Keratinocyte (primary cell): ENCODE results near the gene LARGE1. TPM values are rescaled to one million over a fixed set of nuclear protein-coding genes. Genes with fewer than 3 reads are reported as not detected.
A peak's percentile ranks its signal among the peaks of the same experiment; 100 is the strongest.

Source experiments
- DNase-seq: peaks from one replicate; pipeline ENCODE4 v3.0.0-alpha.2; 2011; ENCODE audit warnings: low read depth, missing footprints, low spot score
- FAIRE-seq: peaks from 2 replicates; lab custom pipeline; 2011; peaks lifted over from hg19 to GRCh38; lab: Jason Lieb, UNC
- H2AFZ ChIP-seq: 2 replicates; pipeline ENCODE4 v1.6.0; 2012; ENCODE audit warnings: low read length, control low read depth, inconsistent platforms; ENCODE audit not compliant: control insufficient read depth
- H3K27ac ChIP-seq: 2 replicates; pipeline ENCODE4 v1.5.1; 2011; ENCODE audit warnings: low read length; ENCODE audit not compliant: control insufficient read depth, insufficient read depth
- H3K27me3 ChIP-seq: 3 replicates; pipeline ENCODE4 v1.6.0; 2011; ENCODE audit warnings: low read length; ENCODE audit not compliant: control insufficient read depth, insufficient read depth; ENCODE audit errors: extremely low read depth
- H3K36me3 ChIP-seq, 2 experiments: 2 replicates in 1 of 2; 3 replicates in 1 of 2; pipeline ENCODE4 v1.5.1; 2011; ENCODE audit warnings: low read length in 2 of 2, mild to moderate bottlenecking in 1 of 2; ENCODE audit not compliant: control insufficient read depth in 2 of 2, insufficient read depth in 2 of 2; ENCODE audit errors: extremely low read depth in 1 of 2
- H3K4me1 ChIP-seq: 3 replicates; pipeline ENCODE4 v1.5.1; 2011; ENCODE audit warnings: low read length; ENCODE audit not compliant: control insufficient read depth, insufficient read depth; ENCODE audit errors: extremely low read depth
- H3K4me2 ChIP-seq: 3 replicates; pipeline ENCODE4 v1.6.0; 2011; ENCODE audit warnings: low read depth, low read length; ENCODE audit not compliant: control insufficient read depth, insufficient read depth; ENCODE audit errors: extremely low read depth
- H3K4me3 ChIP-seq, 3 experiments: fragments of 200-600 bp in 1 of 3; sonication (generic) in 1 of 3; 2 replicates in 2 of 3; 3 replicates in 1 of 3; pipeline ENCODE4 v1.5.1; 2011 to 2016; ENCODE audit warnings: low read length in 3 of 3, mild to moderate bottlenecking in 3 of 3, control low read depth in 2 of 3, inconsistent platforms in 1 of 3, low read depth in 1 of 3, mixed read lengths in 1 of 3, mixed run types in 1 of 3, moderate library complexity in 1 of 3; ENCODE audit not compliant: control insufficient read depth in 2 of 3, insufficient read depth in 2 of 3; ENCODE audit errors: extremely low read depth in 1 of 3
- H3K79me2 ChIP-seq: 2 replicates; pipeline ENCODE4 v1.6.0; 2012; ENCODE audit warnings: low read length; ENCODE audit not compliant: control insufficient read depth, insufficient read depth
- H3K9ac ChIP-seq: 3 replicates; pipeline ENCODE4 v1.6.0; 2011; ENCODE audit warnings: low read length; ENCODE audit not compliant: control insufficient read depth, insufficient read depth; ENCODE audit errors: extremely low read depth
- H3K9me1 ChIP-seq: 3 replicates; pipeline ENCODE4 v1.6.0; 2011; ENCODE audit warnings: low read length; ENCODE audit not compliant: control insufficient read depth, insufficient read depth; ENCODE audit errors: extremely low read depth
- H3K9me3 ChIP-seq: 2 replicates; pipeline ENCODE4 v1.5.1; 2012; ENCODE audit warnings: low read depth, low read length; ENCODE audit not compliant: control insufficient read depth
- H4K20me1 ChIP-seq: 3 replicates; pipeline ENCODE4 v1.6.0; 2011; ENCODE audit warnings: low read length; ENCODE audit not compliant: control insufficient read depth, insufficient read depth; ENCODE audit errors: extremely low read depth
- EZH2 ChIP-seq: IDR thresholded peaks from one replicate; pipeline ENCODE4 v1.6.1; 2012; ENCODE audit warnings: inconsistent platforms, mild to moderate bottlenecking, low read length, moderate library complexity
- dilution Hi-C: fragments of 300-500 bp; cut with MboI; formaldehyde crosslinking; loops from one replicate; pipeline ENCODE4 v1.7.0; 2020; ENCODE audit warnings: low sequenced_read_pairs; ENCODE audit not compliant: extremely low pct_ligation_motif_present
- polyA plus RNA-seq, 5 experiments: library from polyadenylated mRNA; depleted of rRNA in 3 of 5; stranded (reverse) in 3 of 5; stranded (forward) in 1 of 5; unstranded in 1 of 5; fragments of >200 nt; gene quantifications; 1 replicate in 1 of 5; 2 replicates in 3 of 5; 3 replicates in 1 of 5; pipeline versions ENCODE4 v1.2.1 to v1.2.3, GENCODE V29; 2011 to 2012; ENCODE audit warnings: missing spikeins in 2 of 5, low read depth in 1 of 5, low replicate concordance in 1 of 5
- TF ChIP-seq, protein P1 (sequence below), 3 experiments: IDR thresholded peaks in 1 of 3; conservative IDR thresholded peaks in 1 of 3; optimal IDR thresholded peaks in 1 of 3; 2 replicates in 2 of 3; 3 replicates in 1 of 3; pipeline versions ENCODE3 to v1.5.1; 2011; ENCODE audit warnings: low read length in 3 of 3, mild to moderate bottlenecking in 3 of 3, moderate library complexity in 2 of 3, control low read depth in 1 of 3, inconsistent platforms in 1 of 3; ENCODE audit not compliant: insufficient read depth in 2 of 3; ENCODE audit errors: extremely low read depth in 1 of 3

Gene LARGE1
- polyA plus RNA-seq, 1 donor (not counting 4 experiments of a cell fraction or from before 2014, with no cell fraction given): 4.5 TPM

- Histone ChIP-seq H3K27me3 (no peaks in the 10 kb centered on the region), H3K4me3 (no peak overlapping the region), H3K36me3 (no peaks in the 10 kb centered on the region), H3K9me1 (no peaks in the 10 kb centered on the region), H3K4me1 (peaks cover 8% of the 10 kb centered on the region), H3K9ac (no peak overlapping the region), H4K20me1 (no peaks in the 10 kb centered on the region), H2AFZ (no peak overlapping the region), H3K9me3 (no peaks in the 10 kb centered on the region), H3K27ac (no peak overlapping the region), H3K79me2 (no peaks in the 10 kb centered on the region), H3K4me2 (no peak overlapping the region)
- FAIRE-seq (no peak), DNase-seq (no peak)
- dilution Hi-C loops: no loop called here
- TF ChIP-seq, protein P1, sequence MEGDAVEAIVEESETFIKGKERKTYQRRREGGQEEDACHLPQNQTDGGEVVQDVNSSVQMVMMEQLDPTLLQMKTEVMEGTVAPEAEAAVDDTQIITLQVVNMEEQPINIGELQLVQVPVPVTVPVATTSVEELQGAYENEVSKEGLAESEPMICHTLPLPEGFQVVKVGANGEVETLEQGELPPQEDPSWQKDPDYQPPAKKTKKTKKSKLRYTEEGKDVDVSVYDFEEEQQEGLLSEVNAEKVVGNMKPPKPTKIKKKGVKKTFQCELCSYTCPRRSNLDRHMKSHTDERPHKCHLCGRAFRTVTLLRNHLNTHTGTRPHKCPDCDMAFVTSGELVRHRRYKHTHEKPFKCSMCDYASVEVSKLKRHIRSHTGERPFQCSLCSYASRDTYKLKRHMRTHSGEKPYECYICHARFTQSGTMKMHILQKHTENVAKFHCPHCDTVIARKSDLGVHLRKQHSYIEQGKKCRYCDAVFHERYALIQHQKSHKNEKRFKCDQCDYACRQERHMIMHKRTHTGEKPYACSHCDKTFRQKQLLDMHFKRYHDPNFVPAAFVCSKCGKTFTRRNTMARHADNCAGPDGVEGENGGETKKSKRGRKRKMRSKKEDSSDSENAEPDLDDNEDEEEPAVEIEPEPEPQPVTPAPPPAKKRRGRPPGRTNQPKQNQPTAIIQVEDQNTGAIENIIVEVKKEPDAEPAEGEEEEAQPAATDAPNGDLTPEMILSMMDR (optimal IDR thresholded peaks at IDR 0.05 in 1 of 3, IDR thresholded peaks at IDR 0.05 in 1 of 3, conservative IDR thresholded peaks at IDR 0.05 in 1 of 3; ENCODE audit: extremely low read depth in 1 of 3, insufficient read depth in 2 of 3, low read length in 3 of 3): no peak
- TF ChIP-seq EZH2: no peak
These were observed 567.5 kb downstream of the LARGE1 start for GRCh38 chr22:33352768-33353167.

- Histone ChIP-seq H3K9me1 (no peaks in the 10 kb centered on the region), H3K36me3 (no peaks in the 10 kb centered on the region), H3K27me3 (no peaks in the 10 kb centered on the region), H2AFZ (no peak overlapping the region), H3K4me2 (peak overlapping the region; percentile 57), H3K4me3 (no peak overlapping the region), H3K9ac (no peak overlapping the region), H4K20me1 (no peaks in the 10 kb centered on the region), H3K9me3 (no peaks in the 10 kb centered on the region), H3K79me2 (no peaks in the 10 kb centered on the region), H3K27ac (no peak overlapping the region), H3K4me1 (peaks cover 8% of the 10 kb centered on the region)
- no peak for TF ChIP-seq EZH2
- TF ChIP-seq, protein P1 (optimal IDR thresholded peaks at IDR 0.05 in 1 of 3, IDR thresholded peaks at IDR 0.05 in 1 of 3, conservative IDR thresholded peaks at IDR 0.05 in 1 of 3; ENCODE audit: extremely low read depth in 1 of 3, insufficient read depth in 2 of 3, low read length in 3 of 3): no peak
- DNase-seq (peak; percentile 17), FAIRE-seq (peak; percentile 69)
- dilution Hi-C loops: no loop called here
These were observed 569.3 kb downstream of the LARGE1 start for GRCh38 chr22:33350961-33351360.
